HFFc6 (cell line): ENCODE results near the gene SLC4A7. TPM values are rescaled to one million over a fixed set of nuclear protein-coding genes. Genes with fewer than 3 reads are reported as not detected.

Experiments
- DNase-seq: peaks from one replicate; pipeline ENCODE4 v3.0.0-alpha.2; 2018
- H3K27ac Mint-ChIP-seq: 2 replicates; pipeline ENCODE4 v1.8.0; 2020; ENCODE audit warnings: mild to moderate bottlenecking, mixed read lengths
- H3K27me3 Mint-ChIP-seq: 2 replicates; pipeline ENCODE4 v1.8.0; 2021; ENCODE audit warnings: mild to moderate bottlenecking, moderate library complexity, mixed read lengths; ENCODE audit not compliant: insufficient read depth
- H3K36me3 Mint-ChIP-seq: 2 replicates; pipeline ENCODE4 v1.8.0; 2021; ENCODE audit warnings: low read depth, mixed read lengths
- H3K4me1 Mint-ChIP-seq: 2 replicates; pipeline ENCODE4 v1.8.0; 2020; ENCODE audit warnings: low read depth, mixed read lengths
- H3K4me3 Mint-ChIP-seq: 2 replicates; pipeline ENCODE4 v1.8.0; 2020; ENCODE audit warnings: mild to moderate bottlenecking, moderate library complexity, mixed read lengths
- H3K9me3 Mint-ChIP-seq: 2 replicates; pipeline ENCODE4 v1.8.0; 2020; ENCODE audit warnings: mild to moderate bottlenecking, mixed read lengths
- total RNA-seq, 6 experiments: library from RNA; stranded (reverse); fragmentation: NEBNext Ultra II Directional; extraction: Animal tissue kit (Norgen Biotek cat#: 25700); gene quantifications; 2 replicates in 1 of 6; 3 replicates in 5 of 6; pipeline ENCODE4 v1.2.3, GENCODE V29; 2021
- TF ChIP-seq, protein P1 (sequence below): fragments of 200-600 bp; sonication (generic); IDR thresholded peaks from 2 replicates; pipeline ENCODE4 v1.5.0; 2021; ENCODE audit warnings: antibody characterized with exemption, mild to moderate bottlenecking

The SLC4A7 gene
- total RNA-seq, 6 experiments from 2014 or later = 42.6 to 58.8 (median 51.7) TPM

DNA sequence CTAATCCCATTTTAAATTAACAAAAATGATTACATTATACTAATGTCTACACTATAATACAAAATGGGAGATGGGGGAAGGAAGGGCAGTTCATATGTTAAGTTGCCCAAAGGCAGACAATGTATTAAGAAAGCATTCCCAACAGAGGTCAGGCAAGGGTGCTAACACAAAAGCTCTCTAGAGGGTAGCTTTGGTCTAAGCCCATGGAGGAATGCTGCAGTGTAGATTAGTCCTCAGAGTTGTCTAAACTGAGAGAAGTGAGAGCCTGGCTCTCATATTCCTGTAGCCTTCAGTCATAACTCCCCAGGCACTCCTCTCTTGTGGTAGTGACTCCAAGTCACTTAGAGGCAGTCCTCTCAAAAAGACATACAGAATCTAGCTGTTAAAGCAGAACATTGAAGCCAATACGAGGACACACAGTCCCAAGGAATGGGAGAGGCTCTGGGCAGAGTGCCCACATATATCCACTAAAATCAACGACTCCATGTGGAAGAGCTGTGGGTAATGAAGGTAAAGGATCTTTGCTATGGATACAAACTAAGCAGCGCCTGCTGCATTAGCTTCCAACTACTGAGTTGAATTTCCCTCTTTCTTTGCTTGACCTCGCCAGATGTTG lies 129.5 kb downstream of the SLC4A7 start:
- peaks cover 43% of the 10 kb centered on the region for H3K4me1 Mint-ChIP-seq
- no peaks in the 10 kb centered on the region; the same call in 1 of the 2 replicates for H3K27me3 Mint-ChIP-seq
- no peak overlapping the region for H3K27ac Mint-ChIP-seq
- H3K4me3 Mint-ChIP-seq = no peak overlapping the region
- TF ChIP-seq, protein P1, sequence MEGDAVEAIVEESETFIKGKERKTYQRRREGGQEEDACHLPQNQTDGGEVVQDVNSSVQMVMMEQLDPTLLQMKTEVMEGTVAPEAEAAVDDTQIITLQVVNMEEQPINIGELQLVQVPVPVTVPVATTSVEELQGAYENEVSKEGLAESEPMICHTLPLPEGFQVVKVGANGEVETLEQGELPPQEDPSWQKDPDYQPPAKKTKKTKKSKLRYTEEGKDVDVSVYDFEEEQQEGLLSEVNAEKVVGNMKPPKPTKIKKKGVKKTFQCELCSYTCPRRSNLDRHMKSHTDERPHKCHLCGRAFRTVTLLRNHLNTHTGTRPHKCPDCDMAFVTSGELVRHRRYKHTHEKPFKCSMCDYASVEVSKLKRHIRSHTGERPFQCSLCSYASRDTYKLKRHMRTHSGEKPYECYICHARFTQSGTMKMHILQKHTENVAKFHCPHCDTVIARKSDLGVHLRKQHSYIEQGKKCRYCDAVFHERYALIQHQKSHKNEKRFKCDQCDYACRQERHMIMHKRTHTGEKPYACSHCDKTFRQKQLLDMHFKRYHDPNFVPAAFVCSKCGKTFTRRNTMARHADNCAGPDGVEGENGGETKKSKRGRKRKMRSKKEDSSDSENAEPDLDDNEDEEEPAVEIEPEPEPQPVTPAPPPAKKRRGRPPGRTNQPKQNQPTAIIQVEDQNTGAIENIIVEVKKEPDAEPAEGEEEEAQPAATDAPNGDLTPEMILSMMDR = no peak
- no peaks in the 10 kb centered on the region for H3K36me3 Mint-ChIP-seq
- DNase-seq = no peak
- H3K9me3 Mint-ChIP-seq = no peaks in the 10 kb centered on the region

DNA sequence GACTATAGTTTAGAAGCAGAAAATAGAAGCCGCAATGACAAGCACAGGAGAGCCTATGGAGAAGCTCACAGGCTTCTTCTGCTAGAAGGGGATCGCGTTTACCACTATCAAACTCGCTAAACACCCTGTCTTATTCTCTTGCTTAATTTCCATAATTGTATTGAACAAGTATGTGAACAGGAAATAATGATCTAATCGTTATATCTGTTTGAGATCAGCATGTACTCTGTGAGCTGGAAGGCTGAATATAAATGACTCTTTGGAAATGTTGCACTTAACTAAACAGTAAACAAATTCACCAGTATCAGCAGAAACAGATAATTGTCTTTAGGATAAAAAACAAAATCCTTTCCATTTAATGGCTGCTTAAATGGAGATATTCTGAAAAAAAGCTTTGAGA lies 130.0 kb downstream of the SLC4A7 start:
- Mint-ChIP-seq H3K36me3 (no peaks in the 10 kb centered on the region), H3K4me1 (peaks cover 38% of the 10 kb centered on the region), H3K4me3 (no peak overlapping the region), H3K27ac (no peak overlapping the region), H3K9me3 (no peaks in the 10 kb centered on the region), H3K27me3 (no peaks in the 10 kb centered on the region; the same call in 1 of the 2 replicates)
- TF ChIP-seq, protein P1 = no peak
- DNase-seq = no peak

DNA sequence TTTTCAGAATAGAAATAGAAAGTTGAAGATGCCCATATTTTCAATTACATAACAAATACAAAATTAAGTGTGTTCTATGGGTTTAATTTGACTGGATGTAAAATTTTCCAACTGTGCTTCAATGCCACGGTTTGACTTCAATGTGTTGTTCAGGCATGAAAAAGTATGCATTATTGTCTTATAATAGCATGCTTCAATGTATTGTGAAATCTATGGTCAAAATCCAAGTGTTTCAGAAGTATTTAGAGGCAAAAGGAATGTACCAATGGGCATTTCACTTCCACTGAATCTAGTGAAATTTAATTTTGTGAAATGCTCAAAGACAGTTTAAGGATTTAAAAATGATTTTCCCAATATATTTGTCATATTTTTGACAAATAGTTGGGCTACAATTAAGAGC lies 131.0 kb downstream of the SLC4A7 start:
- Mint-ChIP-seq H3K27me3 (no peaks in the 10 kb centered on the region; the same call in 1 of the 2 replicates), H3K4me3 (no peak overlapping the region), H3K36me3 (no peaks in the 10 kb centered on the region), H3K4me1 (peaks cover 38% of the 10 kb centered on the region), H3K27ac (no peak overlapping the region; the same call in 1 of the 2 replicates), H3K9me3 (no peaks in the 10 kb centered on the region)
- TF ChIP-seq, protein P1 = no peak
- no peak for DNase-seq

DNA sequence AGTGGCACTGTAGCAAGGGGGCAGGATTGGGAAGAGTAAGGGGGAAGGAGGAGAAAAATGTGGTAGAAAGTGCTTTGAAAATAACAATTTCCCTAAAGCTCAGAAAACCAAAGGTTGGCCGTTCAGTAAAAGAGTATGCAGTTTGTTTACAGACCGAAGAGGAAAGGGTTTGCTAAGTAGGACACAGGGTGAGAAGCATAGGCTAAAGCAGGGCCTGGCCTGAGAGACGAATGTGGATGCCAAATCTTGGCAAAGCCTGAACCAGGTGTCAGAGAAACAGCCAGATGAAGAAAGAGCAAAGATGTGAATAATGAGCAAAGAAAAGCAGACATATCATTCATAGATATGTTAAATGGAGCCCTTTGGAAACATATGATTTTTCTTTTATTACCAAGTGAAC lies 132.1 kb downstream of the SLC4A7 start:
- no peak overlapping the region for H3K27ac Mint-ChIP-seq
- no peaks in the 10 kb centered on the region for H3K36me3 Mint-ChIP-seq
- TF ChIP-seq, protein P1 = no peak
- no peak overlapping the region for H3K4me3 Mint-ChIP-seq
- no peaks in the 10 kb centered on the region; the same call in 1 of the 2 replicates for H3K27me3 Mint-ChIP-seq
- no peaks in the 10 kb centered on the region for H3K9me3 Mint-ChIP-seq
- no peak for DNase-seq
- H3K4me1 Mint-ChIP-seq = peaks cover 38% of the 10 kb centered on the region

DNA sequence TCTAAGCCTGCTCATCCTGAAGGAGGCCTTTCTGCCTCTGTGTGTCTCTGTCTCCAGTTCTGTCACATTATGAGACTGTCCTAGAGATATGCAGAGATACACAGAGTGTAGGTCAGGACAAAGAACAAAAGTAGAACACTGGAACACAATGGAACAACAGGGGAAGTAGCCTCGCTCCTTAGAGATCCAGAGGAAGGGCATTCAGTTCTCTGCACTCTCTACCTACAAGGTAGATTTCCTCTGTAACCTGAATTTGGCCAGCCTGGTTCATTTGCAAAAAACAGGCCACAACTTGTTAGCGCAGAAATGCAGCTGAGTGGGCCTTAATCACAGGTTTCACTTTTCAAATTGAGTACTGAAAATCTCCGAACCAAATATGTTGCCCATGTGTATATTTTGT lies 134.4 kb downstream of the SLC4A7 start:
- H3K4me1 Mint-ChIP-seq = peaks cover 21% of the 10 kb centered on the region
- TF ChIP-seq, protein P1 = no peak

More for the DNA sequence above, 134.4 kb downstream of the SLC4A7 start:
- Mint-ChIP-seq H3K27ac (no peak overlapping the region; the same call in 1 of the 2 replicates), H3K27me3 (no peaks in the 10 kb centered on the region; the same call in 1 of the 2 replicates), H3K4me3 (peak overlapping the region; percentile 9; the same call in 1 of the 2 replicates), H3K36me3 (no peaks in the 10 kb centered on the region), H3K9me3 (no peaks in the 10 kb centered on the region)
- no peak for DNase-seq
